Parathyroid adenoma (tissue), 2 donors: ENCODE results near the gene GTF2IRD1.

Experiments
- H2AFZ ChIP-seq: fragments of 300-600 bp; sonication (generic); one replicate; pipeline ENCODE4 v1.7.0; 2017; ENCODE audit warnings: antibody characterized with exemption, mild to moderate bottlenecking
- H3K27ac ChIP-seq: fragments of 300-600 bp; sonication (generic); one replicate; pipeline ENCODE4 v1.7.0; 2017
- H3K27me3 ChIP-seq: fragments of 300-600 bp; sonication (generic); one replicate; pipeline ENCODE4 v1.7.0; 2017; ENCODE audit warnings: low read length; ENCODE audit not compliant: control insufficient read depth, insufficient read depth
- H3K36me3 ChIP-seq: fragments of 300-600 bp; sonication (generic); one replicate; pipeline ENCODE4 v1.7.0; 2017; ENCODE audit warnings: low read length; ENCODE audit not compliant: control insufficient read depth, insufficient read depth
- H3K4me1 ChIP-seq: fragments of 300-600 bp; sonication (generic); one replicate; pipeline ENCODE4 v1.7.0; 2017; ENCODE audit warnings: control low read depth
- H3K4me2 ChIP-seq: fragments of 300-600 bp; sonication (generic); one replicate; pipeline ENCODE4 v1.7.0; 2017; ENCODE audit warnings: low read length
- H3K4me3 ChIP-seq: fragments of 300-600 bp; sonication (generic); one replicate; pipeline ENCODE4 v1.7.0; 2017; ENCODE audit warnings: low read depth, low read length
- H3K79me2 ChIP-seq: fragments of 300-600 bp; sonication (generic); one replicate; pipeline ENCODE4 v1.7.0; 2017; ENCODE audit warnings: control low read depth
- H3K9ac ChIP-seq: fragments of 300-600 bp; sonication (generic); one replicate; pipeline ENCODE4 v1.7.0; 2017; ENCODE audit warnings: mild to moderate bottlenecking
- H3K9me3 ChIP-seq: fragments of 300-600 bp; sonication (generic); one replicate; pipeline ENCODE4 v1.7.0; 2017; ENCODE audit warnings: low read length; ENCODE audit not compliant: control insufficient read depth
- CTCF ChIP-seq: fragments of 300-600 bp; sonication (generic); IDR thresholded peaks from one replicate; pipeline ENCODE4 v1.7.0; 2017; ENCODE audit warnings: antibody characterized with exemption, mild to moderate bottlenecking
- donor health status: primary hyperparathyroidism.

The GTF2IRD1 gene

DNA sequence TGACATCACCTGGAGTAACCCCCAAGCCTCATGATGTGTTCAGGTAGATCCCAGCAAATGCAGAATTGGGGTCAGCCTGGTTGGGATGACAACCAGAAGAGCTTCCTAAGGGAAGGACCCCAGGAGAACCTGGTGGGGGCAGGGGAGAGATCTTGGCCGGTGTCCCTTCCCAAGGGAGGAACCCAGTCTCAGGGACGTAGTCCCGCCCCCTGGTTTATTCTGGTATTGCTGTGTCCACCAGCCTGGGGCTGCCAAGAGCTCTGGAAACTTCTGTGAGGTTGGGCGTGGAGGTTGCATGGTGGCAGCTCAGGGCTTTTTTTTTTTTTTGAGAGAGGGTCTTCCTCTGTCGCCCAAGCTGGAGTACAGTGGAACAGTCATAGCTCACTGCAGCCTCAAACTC lies 19.4 kb downstream of the GTF2IRD1 start:
- Histone ChIP-seq H3K4me2 (no peak overlapping the region), H3K36me3 (no peaks in the 10 kb centered on the region), H3K9me3 (no peaks in the 10 kb centered on the region), H3K4me1 (peaks cover 13% of the 10 kb centered on the region), H3K27ac (no peak overlapping the region), H3K4me3 (no peak overlapping the region), H3K79me2 (peaks cover 19% of the 10 kb centered on the region), H3K27me3 (no peaks in the 10 kb centered on the region), H3K9ac (no peak overlapping the region), H2AFZ (no peak overlapping the region)
- TF ChIP-seq CTCF, result no peak

DNA sequence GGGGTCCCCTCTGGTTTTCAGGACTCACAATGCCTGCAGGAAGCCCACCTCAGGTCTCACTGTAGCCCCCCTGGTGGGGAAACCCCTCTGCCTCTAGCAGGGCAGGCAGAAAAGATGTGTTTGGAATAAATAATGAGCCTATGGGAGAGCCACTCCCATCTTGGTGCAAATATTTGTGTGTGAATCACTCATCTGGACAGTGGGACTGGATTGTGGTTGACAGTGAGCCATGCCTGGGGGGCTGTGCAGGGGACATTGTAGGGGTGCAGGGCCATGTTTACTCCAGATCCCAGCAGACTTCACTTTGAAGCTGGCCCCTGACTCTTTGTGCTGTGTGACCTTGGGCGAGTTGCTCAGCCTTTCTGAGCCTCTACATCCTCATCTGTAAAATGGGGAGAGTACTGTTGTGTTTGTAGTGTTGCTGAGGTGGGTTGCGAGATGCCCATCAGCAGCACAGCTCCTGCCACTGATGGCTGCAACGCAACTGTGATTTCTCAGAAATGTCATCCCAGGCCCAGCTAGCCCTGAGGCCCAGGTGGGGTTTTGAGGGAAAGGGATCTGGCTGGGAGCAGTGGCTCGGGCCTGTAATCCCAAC lies 20.7 kb downstream of the GTF2IRD1 start:
- no peak overlapping the region for H3K4me3 ChIP-seq
- no peaks in the 10 kb centered on the region for H3K27me3 ChIP-seq
- no peak overlapping the region for H3K4me2 ChIP-seq
- no peak overlapping the region for H3K9ac ChIP-seq
- H3K9me3 ChIP-seq, result no peaks in the 10 kb centered on the region
- H3K79me2 ChIP-seq, result peaks cover 19% of the 10 kb centered on the region
- H3K36me3 ChIP-seq, result no peaks in the 10 kb centered on the region
- no peak overlapping the region for H2AFZ ChIP-seq
- no peak overlapping the region for H3K27ac ChIP-seq
- TF ChIP-seq CTCF, result no peak
- H3K4me1 ChIP-seq, result peaks cover 18% of the 10 kb centered on the region

- Histone ChIP-seq H3K9me3 (no peaks in the 10 kb centered on the region), H3K4me1 (peaks cover 28% of the 10 kb centered on the region), H3K36me3 (no peaks in the 10 kb centered on the region), H3K27ac (no peak overlapping the region), H3K4me3 (no peak overlapping the region), H3K79me2 (peaks cover 13% of the 10 kb centered on the region), H3K27me3 (no peaks in the 10 kb centered on the region), H3K4me2 (no peak overlapping the region), H2AFZ (no peak overlapping the region), H3K9ac (no peak overlapping the region)
- TF ChIP-seq CTCF, result no peak
These were observed 21.7 kb downstream of the GTF2IRD1 start for GRCh38 chr7:74475243-74475986.

GRCh38 chr7:74475987-74476350 lies 22.3 kb downstream of the GTF2IRD1 start:
- no peaks in the 10 kb centered on the region for H3K27me3 ChIP-seq
- H3K27ac ChIP-seq, result no peak overlapping the region
- no peak overlapping the region for H3K4me2 ChIP-seq
- TF ChIP-seq CTCF, result no peak
- H3K36me3 ChIP-seq, result no peaks in the 10 kb centered on the region
- H3K79me2 ChIP-seq, result peaks cover 10% of the 10 kb centered on the region
- no peaks in the 10 kb centered on the region for H3K9me3 ChIP-seq
- peaks cover 33% of the 10 kb centered on the region for H3K4me1 ChIP-seq
- H2AFZ ChIP-seq, result no peak overlapping the region
- H3K9ac ChIP-seq, result no peak overlapping the region
- no peak overlapping the region for H3K4me3 ChIP-seq

GRCh38 chr7:74476626-74477025 lies 22.9 kb downstream of the GTF2IRD1 start:
- no peak overlapping the region for H3K4me3 ChIP-seq
- H3K36me3 ChIP-seq, result no peaks in the 10 kb centered on the region
- H2AFZ ChIP-seq, result no peak overlapping the region
- H3K27ac ChIP-seq, result no peak overlapping the region
- H3K79me2 ChIP-seq, result peaks cover 10% of the 10 kb centered on the region
- no peak for TF ChIP-seq CTCF
- H3K9ac ChIP-seq, result no peak overlapping the region
- H3K27me3 ChIP-seq, result no peaks in the 10 kb centered on the region
- H3K9me3 ChIP-seq, result no peaks in the 10 kb centered on the region
- no peak overlapping the region for H3K4me2 ChIP-seq
- H3K4me1 ChIP-seq, result peaks cover 33% of the 10 kb centered on the region
